GM10266 (cell line): ENCODE results near the gene ADD1.
"Not testable (repeated sequence)": the region's sequence is repeated elsewhere in the genome, so short reads cannot be mapped to it uniquely, and the experiment has no call there.

Experiments
- DNase-seq: peaks from one replicate; pipeline ENCODE4 v3.0.0; 2012; ENCODE audit errors: extremely low spot score
- CTCF ChIP-seq: IDR thresholded peaks from 2 replicates; pipeline ENCODE4 v1.5.1; 2012; ENCODE audit warnings: mild to moderate bottlenecking, low read depth; ENCODE audit not compliant: control insufficient read depth, insufficient read depth; ENCODE audit errors: missing control alignments

ADD1 gene

DNA sequence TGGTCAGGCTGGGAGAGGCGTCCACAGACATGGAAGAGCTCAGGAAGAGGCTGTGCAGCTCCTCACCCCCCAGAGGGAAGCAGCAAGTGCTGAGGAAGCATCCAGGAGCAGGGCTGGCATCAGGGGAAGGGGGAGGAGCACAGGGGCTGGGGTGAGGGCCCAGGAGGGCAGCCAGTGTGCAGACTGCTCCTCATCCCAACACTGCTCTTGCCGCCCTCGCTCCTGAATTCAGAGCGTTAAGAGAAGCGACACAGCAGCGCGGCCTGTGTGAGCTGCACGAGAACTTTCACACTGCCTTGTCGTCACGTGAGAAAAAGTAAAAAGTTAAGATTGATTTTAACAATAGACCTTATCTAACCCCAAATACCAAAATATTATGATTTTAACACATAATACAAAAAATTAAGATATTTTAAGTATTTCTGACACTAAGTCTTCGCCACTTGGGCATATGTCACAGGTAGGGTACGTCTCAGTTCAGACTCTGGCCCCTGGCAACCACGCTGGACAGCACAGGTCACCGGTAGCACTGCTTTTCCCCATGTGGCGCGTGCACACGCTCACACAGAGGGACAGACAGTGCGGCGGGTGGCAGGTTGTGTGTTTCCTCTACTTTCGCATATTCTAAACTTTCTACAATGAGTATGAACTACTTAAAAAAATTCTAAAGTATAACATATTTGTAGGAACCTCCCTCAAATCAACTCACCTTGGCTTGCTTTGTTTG, 99.9 kb downstream of the ADD1 start:
- no peak for TF ChIP-seq CTCF
- DNase-seq: no peak

- TF ChIP-seq CTCF: no peak
- DNase-seq: no peak
Measured at GRCh38 chr4:2944091-2944482, 100.4 kb downstream of the ADD1 start.

DNA sequence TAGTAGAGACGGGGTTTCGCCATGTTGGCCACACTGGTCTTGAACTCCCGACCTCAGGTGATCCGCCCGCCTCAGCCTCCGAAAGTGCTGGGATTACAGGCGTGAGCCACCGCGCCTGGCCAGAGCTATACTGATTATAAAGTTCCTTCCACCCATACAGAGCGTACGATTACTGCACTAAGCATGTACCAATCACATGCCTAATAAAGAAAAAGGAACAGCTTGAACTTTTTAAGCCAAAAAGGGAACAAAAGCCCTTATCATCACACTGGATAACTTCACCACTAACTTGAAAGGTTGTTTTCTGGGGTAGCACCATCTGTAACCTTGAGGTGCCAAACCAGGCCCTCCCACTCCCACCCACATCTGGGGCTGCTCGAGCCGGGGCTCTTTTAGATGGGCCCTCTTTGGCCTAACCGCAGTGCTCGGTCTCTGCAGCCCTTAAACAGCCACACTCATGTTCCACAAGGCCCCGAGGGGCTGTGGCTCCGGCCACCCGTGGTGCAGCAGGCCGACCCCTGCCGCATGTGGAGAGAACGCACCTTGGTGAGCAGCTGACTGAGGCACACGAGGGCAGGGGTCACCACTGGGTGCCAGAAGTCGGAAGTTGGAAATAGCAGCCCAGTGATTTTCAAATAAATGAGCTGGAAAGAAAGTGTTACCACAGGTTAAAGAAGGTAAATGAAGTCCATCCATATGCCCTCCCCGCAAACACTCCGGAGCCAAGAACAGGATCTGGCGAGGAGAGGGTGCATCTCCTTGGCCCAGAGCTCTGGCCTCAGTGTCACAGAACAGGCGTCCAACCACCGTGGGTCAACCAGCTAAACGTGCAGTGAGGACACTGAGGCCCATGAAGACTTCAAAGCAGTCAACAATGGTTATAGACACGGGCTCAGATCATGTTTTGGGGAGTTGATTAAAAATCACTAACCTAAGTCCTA, 101.2 kb downstream of the ADD1 start:
- DNase-seq: no peak
- TF ChIP-seq CTCF: no peak

DNA sequence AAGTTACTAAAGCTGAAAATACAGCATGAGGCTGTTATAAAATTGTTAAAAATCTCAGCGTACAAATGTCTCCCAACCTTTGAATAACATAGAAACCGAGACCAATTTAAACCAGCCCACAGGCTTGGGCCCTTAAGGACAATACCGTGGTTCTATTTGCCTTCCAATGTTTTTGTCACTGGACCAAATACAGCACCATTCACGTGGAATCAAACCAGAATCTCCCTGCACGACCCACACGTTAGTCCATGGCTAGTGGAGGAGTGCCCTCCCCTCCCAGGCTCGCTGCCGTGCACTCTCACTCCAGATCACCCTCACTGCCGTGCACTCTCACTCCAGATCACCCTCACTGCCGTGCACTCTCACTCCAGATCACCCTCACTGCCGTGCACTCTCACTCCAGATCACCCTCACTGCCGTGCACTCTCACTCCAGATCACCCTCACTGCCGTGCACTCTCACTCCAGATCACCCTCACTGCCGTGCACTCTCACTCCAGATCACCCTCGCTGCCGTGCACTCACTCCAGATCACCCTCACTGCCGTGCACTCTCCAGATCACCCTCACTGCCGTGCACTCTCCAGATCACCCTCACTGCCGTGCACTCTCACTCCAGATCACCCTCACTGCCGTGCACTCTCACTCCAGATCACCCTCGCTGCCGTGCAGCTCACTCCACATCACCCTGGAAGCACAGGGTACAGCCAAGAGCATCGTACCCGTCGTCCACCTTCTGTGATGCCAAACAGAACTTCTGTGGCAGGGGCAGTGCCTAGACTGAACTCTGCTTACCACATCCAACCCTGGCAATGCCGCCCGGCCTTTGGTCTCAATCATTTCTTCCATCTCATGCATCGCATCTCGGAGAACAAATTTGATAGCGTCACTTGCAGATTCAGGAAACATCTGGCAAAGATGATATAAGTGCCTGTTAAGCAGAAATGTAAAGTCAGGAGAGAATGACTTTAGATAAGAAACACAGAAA, 102.3 kb downstream of the ADD1 start:
- DNase-seq: not testable (repeated sequence)

DNA sequence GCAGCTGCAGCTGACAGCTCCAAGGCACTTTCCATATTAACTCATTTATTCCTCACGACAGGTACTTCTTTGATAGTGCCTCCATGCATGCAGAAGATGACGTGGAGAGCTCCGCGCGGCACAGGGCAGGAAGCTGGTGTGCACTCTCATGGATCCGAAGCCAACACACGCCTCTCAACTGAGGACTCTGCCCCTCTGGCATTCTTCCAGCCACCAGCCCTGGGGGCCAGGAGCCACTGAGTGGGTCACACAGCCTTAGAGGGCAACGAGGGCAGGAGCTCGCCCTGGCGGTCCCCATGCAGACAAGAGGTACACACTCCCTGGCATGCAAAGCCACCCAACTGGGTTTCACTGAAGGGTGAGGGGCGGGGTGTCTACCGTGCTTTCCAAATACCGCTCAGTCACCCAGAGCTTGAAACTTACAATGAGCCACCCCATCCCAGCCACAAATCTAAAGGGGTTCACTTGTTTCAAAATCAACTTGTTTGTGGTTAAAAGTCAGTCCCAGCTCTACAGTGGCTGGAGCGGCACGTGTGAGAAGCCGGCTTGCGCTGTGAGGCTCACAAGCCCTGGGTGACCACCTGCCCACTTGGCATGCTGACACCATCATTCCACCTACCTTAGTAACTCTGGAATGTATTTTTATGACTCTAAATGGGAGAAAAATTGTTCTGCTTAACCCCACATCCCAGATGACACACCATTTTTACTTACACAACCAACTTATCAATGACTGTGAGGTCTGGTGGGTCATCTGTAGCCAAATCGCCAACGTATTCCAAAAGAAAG, 103.4 kb downstream of the ADD1 start:
- TF ChIP-seq CTCF: no peak
- no peak for DNase-seq

DNA sequence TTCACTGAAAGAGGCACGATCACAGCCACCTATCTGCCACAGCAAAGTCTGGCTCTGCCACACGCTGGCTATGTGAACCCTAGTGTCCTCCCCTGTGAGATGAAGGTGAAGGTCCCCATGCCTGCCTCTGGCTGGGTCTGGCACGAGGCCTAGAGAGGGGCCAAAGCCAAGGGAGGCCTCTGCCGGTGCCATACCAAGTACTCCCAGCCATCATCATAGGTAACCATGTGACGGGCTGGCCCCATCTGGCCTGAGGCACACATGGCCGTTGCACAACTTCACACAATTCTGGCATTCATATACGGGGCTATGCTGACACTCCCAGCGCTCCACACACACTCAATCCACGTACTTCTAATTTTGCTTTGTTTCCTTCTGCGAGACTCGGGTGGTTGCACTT, 104.3 kb downstream of the ADD1 start:
- no peak for DNase-seq
- TF ChIP-seq CTCF: no peak
